Measurements from ENCODE around the gene ROBO1. TPM values are rescaled to one million over a fixed set of nuclear protein-coding genes. Genes with fewer than 3 reads are reported as not detected.
A peak's percentile ranks its signal among the peaks of the same experiment; 100 is the strongest.

The ROBO1 gene
- total RNA-seq, 1 experiment from 2014 or later = 33.9 TPM

DNA sequence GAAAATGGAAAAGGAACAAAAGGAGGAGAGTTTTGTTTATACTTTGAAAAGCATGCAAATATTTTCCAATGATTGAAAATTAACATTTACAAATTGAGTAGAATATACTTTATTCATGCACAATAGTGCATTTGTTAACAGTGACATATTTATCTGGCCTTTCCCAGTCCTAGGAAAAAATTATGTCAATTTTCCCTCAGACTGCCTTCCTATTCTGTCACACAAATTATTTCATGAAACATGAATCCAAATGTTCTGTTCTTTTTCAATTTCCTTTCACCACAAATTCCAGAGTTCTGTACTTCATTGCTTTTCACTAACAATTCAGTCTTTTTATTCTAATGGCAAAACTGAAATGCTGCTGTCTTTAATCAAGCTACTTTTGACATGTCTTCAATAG, 945.1 kb downstream of the ROBO1 start:
- Mint-ChIP-seq H3K27me3 (ENCODE audit: unreplicated experiment) (no peaks in the 10 kb centered on the region), H3K9me3 (ENCODE audit: low read depth, unreplicated experiment) (peaks cover 3% of the 10 kb centered on the region), H3K27ac (ENCODE audit: unreplicated experiment) (peak overlapping the region; percentile 78), H3K4me3 (ENCODE audit: low read depth, unreplicated experiment) (no peak overlapping the region), H3K36me3 (ENCODE audit: insufficient read depth, unreplicated experiment) (no peaks in the 10 kb centered on the region), H3K4me1 (ENCODE audit: low read depth, unreplicated experiment) (peaks cover 29% of the 10 kb centered on the region)
- no peak for DNase-seq
- no TSS peak for BruUV-seq (replicated peaks)
- TF ChIP-seq, protein P1, sequence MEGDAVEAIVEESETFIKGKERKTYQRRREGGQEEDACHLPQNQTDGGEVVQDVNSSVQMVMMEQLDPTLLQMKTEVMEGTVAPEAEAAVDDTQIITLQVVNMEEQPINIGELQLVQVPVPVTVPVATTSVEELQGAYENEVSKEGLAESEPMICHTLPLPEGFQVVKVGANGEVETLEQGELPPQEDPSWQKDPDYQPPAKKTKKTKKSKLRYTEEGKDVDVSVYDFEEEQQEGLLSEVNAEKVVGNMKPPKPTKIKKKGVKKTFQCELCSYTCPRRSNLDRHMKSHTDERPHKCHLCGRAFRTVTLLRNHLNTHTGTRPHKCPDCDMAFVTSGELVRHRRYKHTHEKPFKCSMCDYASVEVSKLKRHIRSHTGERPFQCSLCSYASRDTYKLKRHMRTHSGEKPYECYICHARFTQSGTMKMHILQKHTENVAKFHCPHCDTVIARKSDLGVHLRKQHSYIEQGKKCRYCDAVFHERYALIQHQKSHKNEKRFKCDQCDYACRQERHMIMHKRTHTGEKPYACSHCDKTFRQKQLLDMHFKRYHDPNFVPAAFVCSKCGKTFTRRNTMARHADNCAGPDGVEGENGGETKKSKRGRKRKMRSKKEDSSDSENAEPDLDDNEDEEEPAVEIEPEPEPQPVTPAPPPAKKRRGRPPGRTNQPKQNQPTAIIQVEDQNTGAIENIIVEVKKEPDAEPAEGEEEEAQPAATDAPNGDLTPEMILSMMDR (IDR thresholded peaks at IDR 0.05; ENCODE audit: unreplicated experiment) = no peak
- intact Hi-C loops (cut with micrococcal nuclease; ENCODE audit: unreplicated experiment) = no loop called here
- CTCF ChIA-PET = no interaction called here

DNA sequence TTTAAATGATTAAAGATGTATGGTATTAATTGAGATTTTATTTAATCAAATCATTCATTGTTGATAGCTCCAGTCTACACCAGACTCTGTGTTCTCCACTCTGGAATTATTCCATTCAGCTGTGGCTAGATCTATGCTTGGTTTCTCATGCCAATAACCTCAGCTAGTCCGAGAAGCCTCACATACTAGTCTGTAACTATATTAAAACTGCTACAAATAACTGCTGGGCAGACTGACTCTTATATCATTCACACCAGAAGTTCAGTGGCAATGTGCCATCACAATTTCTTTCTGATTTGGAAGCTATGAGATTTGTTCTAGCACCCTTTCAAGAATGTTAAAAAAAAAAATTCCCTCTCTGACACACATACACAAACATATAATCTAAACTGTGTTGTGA, 947.3 kb downstream of the ROBO1 start:
- no peaks in the 10 kb centered on the region for H3K27me3 Mint-ChIP-seq (ENCODE audit: unreplicated experiment)
- TF ChIP-seq, protein P1 (IDR thresholded peaks at IDR 0.05; ENCODE audit: unreplicated experiment) = no peak
- no peaks in the 10 kb centered on the region for H3K36me3 Mint-ChIP-seq (ENCODE audit: insufficient read depth, unreplicated experiment)
- intact Hi-C loops (cut with micrococcal nuclease; ENCODE audit: unreplicated experiment) = no loop called here
- H3K27ac Mint-ChIP-seq (ENCODE audit: unreplicated experiment) = no peak overlapping the region
- CTCF ChIA-PET = no interaction called here
- no peak overlapping the region for H3K4me3 Mint-ChIP-seq (ENCODE audit: low read depth, unreplicated experiment)
- H3K4me1 Mint-ChIP-seq (ENCODE audit: low read depth, unreplicated experiment) = peaks cover 29% of the 10 kb centered on the region
- no TSS peak for BruUV-seq (replicated peaks)
- DNase-seq = no peak
- peaks cover 3% of the 10 kb centered on the region for H3K9me3 Mint-ChIP-seq (ENCODE audit: low read depth, unreplicated experiment)

DNA sequence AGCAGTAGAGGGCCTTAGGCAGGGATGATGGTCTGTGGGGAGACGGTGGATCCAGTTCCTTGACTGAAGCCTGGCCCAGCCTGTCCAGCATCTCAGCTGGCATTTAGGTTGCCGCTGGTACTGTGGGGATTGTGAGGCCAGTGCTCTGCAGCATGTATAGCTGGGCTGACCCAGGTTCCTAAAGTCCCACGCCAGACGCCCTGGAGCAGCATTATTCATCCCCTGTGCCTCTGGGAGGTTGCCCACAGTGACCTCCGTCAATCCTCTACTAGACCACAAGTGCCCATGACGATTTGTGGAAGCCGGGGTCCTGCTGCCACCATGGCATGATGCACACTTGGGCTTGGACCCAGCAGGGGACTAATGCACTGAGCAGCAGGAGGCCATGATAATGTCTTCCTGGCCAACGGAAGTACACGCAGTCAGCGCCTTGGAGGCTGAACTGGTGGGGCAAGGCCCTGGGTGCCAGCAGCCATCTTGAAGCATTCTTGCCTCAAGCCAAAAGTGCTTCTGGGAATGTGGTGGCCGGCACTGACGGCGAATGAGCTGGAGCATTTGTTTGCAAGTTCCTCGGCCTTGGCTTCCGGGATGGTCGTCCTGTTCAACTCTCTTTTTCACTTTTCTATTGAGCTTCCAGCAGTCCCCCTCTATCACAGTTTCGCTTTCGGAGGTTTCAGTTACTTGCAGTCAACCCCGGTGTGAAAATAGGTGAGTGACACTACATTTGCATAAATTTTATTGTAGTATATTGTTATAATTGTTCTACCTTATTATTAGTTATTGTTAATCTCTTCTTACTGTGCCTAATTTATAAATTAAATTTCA, 949.4 kb downstream of the ROBO1 start:
- no peaks in the 10 kb centered on the region for H3K27me3 Mint-ChIP-seq (ENCODE audit: unreplicated experiment)
- no peak overlapping the region for H3K4me3 Mint-ChIP-seq (ENCODE audit: low read depth, unreplicated experiment)
- CTCF ChIA-PET = no interaction called here
- H3K36me3 Mint-ChIP-seq (ENCODE audit: insufficient read depth, unreplicated experiment) = no peaks in the 10 kb centered on the region
- intact Hi-C loops (cut with micrococcal nuclease; ENCODE audit: unreplicated experiment) = no loop called here
- peaks cover 10% of the 10 kb centered on the region for H3K4me1 Mint-ChIP-seq (ENCODE audit: low read depth, unreplicated experiment)
- no peak overlapping the region for H3K27ac Mint-ChIP-seq (ENCODE audit: unreplicated experiment)
- DNase-seq = no peak
- TF ChIP-seq, protein P1 (IDR thresholded peaks at IDR 0.05; ENCODE audit: unreplicated experiment) = no peak
- peaks cover 3% of the 10 kb centered on the region for H3K9me3 Mint-ChIP-seq (ENCODE audit: low read depth, unreplicated experiment)
- no TSS peak for BruUV-seq (replicated peaks)

DNA sequence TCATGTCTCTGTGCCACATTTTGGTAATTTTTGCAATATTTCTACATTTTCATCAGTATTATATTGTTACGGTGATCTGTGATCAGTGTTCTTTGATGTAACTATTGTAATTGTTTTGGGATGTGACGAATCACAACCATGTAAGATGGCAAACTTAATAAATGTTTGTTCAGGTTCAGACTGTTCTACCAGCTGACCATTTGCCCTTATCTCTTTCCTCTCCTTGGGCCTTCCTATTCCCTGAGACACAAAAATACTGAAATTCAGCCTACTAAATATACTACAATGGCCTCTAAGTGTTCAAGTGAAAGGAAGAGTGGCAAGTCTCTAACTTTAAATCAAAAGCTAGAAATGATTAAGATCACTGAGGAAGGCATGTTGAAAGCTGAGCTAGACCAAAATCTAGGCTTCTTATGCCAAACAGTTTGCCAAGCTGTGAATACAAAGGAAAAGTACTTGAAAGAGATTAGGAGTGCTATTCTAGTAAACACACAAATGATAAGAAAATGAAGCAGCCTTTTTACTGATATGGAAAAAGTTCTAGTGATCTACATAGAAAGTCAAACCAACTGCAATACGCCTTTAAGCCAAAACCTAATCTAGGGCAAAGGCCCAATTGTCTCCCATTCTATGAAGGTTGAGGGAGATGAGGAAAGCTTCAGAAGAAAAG, 952.8 kb downstream of the ROBO1 start:
- H3K4me1 Mint-ChIP-seq (ENCODE audit: low read depth, unreplicated experiment) = peaks cover 13% of the 10 kb centered on the region
- H3K9me3 Mint-ChIP-seq (ENCODE audit: low read depth, unreplicated experiment) = peaks cover 3% of the 10 kb centered on the region
- no TSS peak for BruUV-seq (replicated peaks)
- TF ChIP-seq, protein P1 (IDR thresholded peaks at IDR 0.05; ENCODE audit: unreplicated experiment) = no peak
- no peak for DNase-seq
- no peak overlapping the region for H3K27ac Mint-ChIP-seq (ENCODE audit: unreplicated experiment)
- CTCF ChIA-PET = no interaction called here
- intact Hi-C loops (cut with micrococcal nuclease; ENCODE audit: unreplicated experiment) = no loop called here
- H3K27me3 Mint-ChIP-seq (ENCODE audit: unreplicated experiment) = no peaks in the 10 kb centered on the region
- no peak overlapping the region for H3K4me3 Mint-ChIP-seq (ENCODE audit: low read depth, unreplicated experiment)
- H3K36me3 Mint-ChIP-seq (ENCODE audit: insufficient read depth, unreplicated experiment) = no peaks in the 10 kb centered on the region
